GM19372 (cell line): Measurements from ENCODE around the gene KLF3.

Source experiments
- ATAC-seq: cut with Tn5 transposase; IDR thresholded peaks from one replicate; pipeline ENCODE4 v1.9.1; 2021; ENCODE audit warnings: mild to moderate bottlenecking, low read depth, moderate library complexity; ENCODE audit not compliant: unreplicated experiment

KLF3 gene

GRCh38 chr4:38734446-38734845 is 70.4 kb downstream of the KLF3 start:
- ATAC-seq: no peak

- no peak for ATAC-seq
Observed at GRCh38 chr4:38734911-38735310, 70.9 kb downstream of the KLF3 start.

GRCh38 chr4:38735870-38736269 is 71.9 kb downstream of the KLF3 start:
- no peak for ATAC-seq

- no peak for ATAC-seq
Observed at GRCh38 chr4:38738940-38739803, 75.2 kb downstream of the KLF3 start.

GRCh38 chr4:38740303-38740702 is 76.3 kb downstream of the KLF3 start:
- no peak for ATAC-seq

- ATAC-seq: no peak
Observed at GRCh38 chr4:38743866-38744265, 79.9 kb downstream of the KLF3 start.

- ATAC-seq: no peak
Observed at GRCh38 chr4:38745881-38746280, 81.9 kb downstream of the KLF3 start.

- ATAC-seq: no peak
Observed at GRCh38 chr4:38747629-38748028, 83.6 kb downstream of the KLF3 start.

- ATAC-seq: no peak
Observed at GRCh38 chr4:38749336-38749735, 85.3 kb downstream of the KLF3 start.
